K562 (cell line): ENCODE measurements around the gene PLEKHM3. TPM values are rescaled to one million over a fixed set of nuclear protein-coding genes. Genes with fewer than 3 reads are reported as not detected.

ENCODE experiments used
- ATF3 ChIP-seq, 2 experiments: fragments of 450-650 bp in 1 of 2; sonication (generic) in 1 of 2; formaldehyde crosslinking in 1 of 2; IDR thresholded peaks in 1 of 2; conservative IDR thresholded peaks in 1 of 2; 2 replicates each; pipeline versions ENCODE4 v1.6.1 to v1.8.1; 2016 to 2023; ENCODE audit warnings: mild to moderate bottlenecking in 2 of 2, moderate library complexity in 2 of 2, inconsistent platforms in 1 of 2, missing genetic modification reagents in 1 of 2
- BRCA1 ChIP-seq, 2 experiments: fragments of 450-650 bp in 1 of 2; sonication (generic) in 1 of 2; formaldehyde crosslinking in 1 of 2; IDR thresholded peaks; 2 replicates each; pipeline versions ENCODE4 v1.5.0 to v1.6.1; 2017 to 2020; ENCODE audit warnings: mild to moderate bottlenecking in 1 of 2, missing genetic modification reagents in 1 of 2
- CBFB ChIP-seq: sonication (generic); formaldehyde crosslinking; IDR thresholded peaks from 2 replicates; pipeline ENCODE4 v1.4.0; 2020; ENCODE audit warnings: mild to moderate bottlenecking, missing genetic modification reagents
- ETV1 ChIP-seq: fragments of 450-650 bp; conservative IDR thresholded peaks from 2 replicates; pipeline ENCODE4 v1.6.1; 2016; ENCODE audit warnings: missing genetic modification characterization, control low read depth, low read depth, missing compliant biosample characterization
- GABPB2 ChIP-seq: fragments of 250-450 bp; sonication (Bioruptor Pico); conservative IDR thresholded peaks from 2 replicates; pipeline ENCODE4 v1.5.1; 2021; ENCODE audit warnings: mild to moderate bottlenecking
- GATAD2A ChIP-seq: fragments of 450-650 bp; IDR thresholded peaks from 2 replicates; pipeline ENCODE4 v1.6.1; 2017
- GTF2F1 ChIP-seq: IDR thresholded peaks from 2 replicates; pipeline ENCODE4 v1.6.1; 2011; ENCODE audit warnings: low read depth, low read length, improper control_type of control experiment
- HDAC2 ChIP-seq: fragments of 450-650 bp; IDR thresholded peaks from 2 replicates; pipeline ENCODE4 v1.6.1; 2016; ENCODE audit warnings: mild to moderate bottlenecking
- HSF4 ChIP-seq: fragments of 250-450 bp; sonication (Bioruptor Pico); IDR thresholded peaks from 2 replicates; pipeline ENCODE4 v2.1.2; 2022; ENCODE audit warnings: mild to moderate bottlenecking, moderate library complexity, borderline replicate concordance
- KAT7 ChIP-seq: sonication (generic); formaldehyde crosslinking; IDR thresholded peaks from 2 replicates; pipeline ENCODE4 v1.8.0; 2022; ENCODE audit warnings: missing genetic modification reagents, mild to moderate bottlenecking, borderline replicate concordance
- LEF1 ChIP-seq: fragments of 450-650 bp; IDR thresholded peaks from 2 replicates; pipeline ENCODE4 v1.6.1; 2016; ENCODE audit warnings: mild to moderate bottlenecking
- MCM3 ChIP-seq: fragments of 450-650 bp; IDR thresholded peaks from 2 replicates; pipeline ENCODE4 v1.6.1; 2016
- MIER1 ChIP-seq: fragments of 450-650 bp; IDR thresholded peaks from 2 replicates; pipeline ENCODE4 v1.6.1; 2016; ENCODE audit warnings: antibody characterized with exemption, mild to moderate bottlenecking, low read depth
- RAD51 ChIP-seq: fragments of 450-650 bp; IDR thresholded peaks from 2 replicates; pipeline ENCODE4 v1.7.1; 2016; ENCODE audit warnings: low read depth, mild to moderate bottlenecking, borderline replicate concordance
- SMARCE1 ChIP-seq: fragments of 450-650 bp; IDR thresholded peaks from 2 replicates; pipeline ENCODE4 v1.7.1; 2016; ENCODE audit warnings: mild to moderate bottlenecking
- ZBTB2 ChIP-seq: fragments of 450-650 bp; IDR thresholded peaks from 2 replicates; pipeline ENCODE4 v1.6.1; 2016; ENCODE audit warnings: antibody characterized with exemption
- ZFP91 ChIP-seq: sonication (generic); formaldehyde crosslinking; IDR thresholded peaks from 2 replicates; pipeline ENCODE4 v1.8.0; 2022; ENCODE audit warnings: mild to moderate bottlenecking, missing genetic modification reagents
- ZNF121 ChIP-seq: sonication (generic); formaldehyde crosslinking; conservative IDR thresholded peaks from 2 replicates; pipeline ENCODE4 v1.8.0; 2022; ENCODE audit warnings: missing genetic modification reagents
- ZNF668 ChIP-seq: fragments of 250-450 bp; sonication (Bioruptor Pico); IDR thresholded peaks from 2 replicates; pipeline ENCODE4 v1.8.0; 2022; ENCODE audit warnings: mild to moderate bottlenecking, inconsistent platforms
- ZZZ3 ChIP-seq: fragments of 450-650 bp; IDR thresholded peaks from 2 replicates; pipeline ENCODE4 v1.6.1; 2016; ENCODE audit warnings: antibody characterized with exemption, mild to moderate bottlenecking, moderate library complexity
- polyA plus RNA-seq, 8 experiments: library from polyadenylated mRNA; depleted of rRNA in 4 of 8; stranded (reverse) in 5 of 8; unstranded in 3 of 8; fragments of >200 nt; fragmentation: Nextera tagmentation in 2 of 8; fragmentation: Illumina TruSeq in 1 of 8; extraction: Ambion mirVana in 2 of 8; extraction: Trizol in 1 of 8; gene quantifications; 2 replicates each; pipeline versions ENCODE4 v1.2.1 to v1.2.3, GENCODE V29; 2011 to 2014; ENCODE audit warnings: inconsistent platforms in 1 of 8, missing spikeins in 1 of 8
- total RNA-seq, 7 experiments: library from RNA; depleted of rRNA in 6 of 7; stranded (reverse); fragments of >200 nt in 6 of 7; fragmentation: Illumina TruSeq in 2 of 7; extraction: Trizol in 2 of 7; gene quantifications; 2 replicates each; pipeline versions ENCODE4 v1.2.1 to v1.2.3, GENCODE V29; 2011 to 2021; ENCODE audit warnings: low replicate concordance in 1 of 7
- TF ChIP-seq, protein P1 (sequence below): fragments of 450-650 bp; formaldehyde crosslinking; conservative IDR thresholded peaks from 2 replicates; pipeline ENCODE4 v1.4.0; 2022; ENCODE audit warnings: mild to moderate bottlenecking, missing genetic modification characterization
- TF ChIP-seq, protein P2 (sequence below): fragments of 450-650 bp; IDR thresholded peaks from 2 replicates; pipeline ENCODE4 v1.6.1; 2016; ENCODE audit warnings: low read depth, mild to moderate bottlenecking, moderate library complexity

Gene PLEKHM3
- total and polyA plus RNA-seq, 9 of the 15 experiments (the other 6 are each of a cell fraction or from before 2014, with no cell fraction given) = 0.24 to 1.6 (median 1.0) TPM

DNA sequence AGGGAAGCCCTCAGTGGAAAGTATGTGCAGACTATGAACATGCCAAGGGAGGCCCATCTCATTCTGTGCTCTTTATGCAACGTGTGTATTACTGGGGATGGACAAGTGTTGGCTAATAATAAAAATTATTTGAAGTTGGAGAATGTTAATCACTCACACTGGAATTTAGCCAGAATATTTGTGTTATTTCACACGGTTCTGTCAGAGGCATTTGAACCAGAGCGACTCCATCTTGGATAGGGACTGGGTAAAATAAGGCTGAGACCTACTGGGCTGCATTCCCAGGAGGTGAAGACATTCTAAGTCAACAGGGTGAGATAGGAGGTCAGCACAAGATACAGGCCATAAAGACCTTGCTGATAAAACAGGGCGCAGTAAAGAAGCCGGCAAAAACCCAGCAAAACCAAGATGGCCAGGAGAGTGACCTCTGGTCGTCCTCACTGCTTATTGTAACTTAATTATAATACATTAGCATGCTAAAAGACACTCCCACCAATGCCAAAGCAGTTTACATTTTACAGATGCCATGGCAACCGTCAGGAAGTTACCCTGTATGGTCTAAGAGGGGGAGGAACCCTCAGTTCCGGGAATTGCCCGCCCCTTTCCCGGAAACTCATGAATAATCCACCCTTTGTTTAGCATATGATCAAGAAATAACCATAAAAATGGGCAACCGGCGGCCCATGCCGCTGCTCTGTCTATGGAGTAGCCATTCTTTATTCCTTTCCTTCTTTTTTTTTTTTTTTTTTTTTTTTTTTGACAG lies 253.1 kb downstream of the PLEKHM3 start (continued):
- TF ChIP-seq ZBTB2 (peak; percentile 89), ZZZ3 (no peak), ATF3 (IDR thresholded peaks at IDR 0.05) (no peak), ATF3 (CRISPR knock-in tag; conservative IDR thresholded peaks at IDR 0.05) (no peak), BRCA1 (IDR thresholded peaks at IDR 0.05) (no peak), BRCA1 (CRISPR knock-in tag; IDR thresholded peaks at IDR 0.05) (no peak), RAD51 (no peak), GATAD2A (peak; percentile 98), GABPB2 (peak; percentile 93), KAT7 (CRISPR knock-in tag) (no peak), GTF2F1 (no peak), ZNF121 (CRISPR knock-in tag) (no peak), SMARCE1 (no peak), HSF4 (CRISPR knock-in tag) (peak; percentile 98), LEF1 (peak; percentile 17; the same call in 1 of the 2 replicates), MIER1 (no peak), ETV1 (tag) (peak; percentile 98), MCM3 (no peak), ZFP91 (CRISPR knock-in tag) (no peak), CBFB (no peak), ZNF668 (CRISPR knock-in tag) (peak; percentile 99), HDAC2 (no peak)
- TF ChIP-seq, protein P1, sequence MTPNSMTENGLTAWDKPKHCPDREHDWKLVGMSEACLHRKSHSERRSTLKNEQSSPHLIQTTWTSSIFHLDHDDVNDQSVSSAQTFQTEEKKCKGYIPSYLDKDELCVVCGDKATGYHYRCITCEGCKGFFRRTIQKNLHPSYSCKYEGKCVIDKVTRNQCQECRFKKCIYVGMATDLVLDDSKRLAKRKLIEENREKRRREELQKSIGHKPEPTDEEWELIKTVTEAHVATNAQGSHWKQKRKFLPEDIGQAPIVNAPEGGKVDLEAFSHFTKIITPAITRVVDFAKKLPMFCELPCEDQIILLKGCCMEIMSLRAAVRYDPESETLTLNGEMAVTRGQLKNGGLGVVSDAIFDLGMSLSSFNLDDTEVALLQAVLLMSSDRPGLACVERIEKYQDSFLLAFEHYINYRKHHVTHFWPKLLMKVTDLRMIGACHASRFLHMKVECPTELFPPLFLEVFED (CRISPR knock-in tag) = peak; percentile 99
- TF ChIP-seq, protein P2, sequence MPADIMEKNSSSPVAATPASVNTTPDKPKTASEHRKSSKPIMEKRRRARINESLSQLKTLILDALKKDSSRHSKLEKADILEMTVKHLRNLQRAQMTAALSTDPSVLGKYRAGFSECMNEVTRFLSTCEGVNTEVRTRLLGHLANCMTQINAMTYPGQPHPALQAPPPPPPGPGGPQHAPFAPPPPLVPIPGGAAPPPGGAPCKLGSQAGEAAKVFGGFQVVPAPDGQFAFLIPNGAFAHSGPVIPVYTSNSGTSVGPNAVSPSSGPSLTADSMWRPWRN = no peak
